Sigmoid colon (tissue), 7 donors: ENCODE measurements around the gene FBXL4. TPM values are rescaled to one million over a fixed set of nuclear protein-coding genes. Genes with fewer than 3 reads are reported as not detected.
"Not testable (repeated sequence)": the region's sequence is repeated elsewhere in the genome, so short reads cannot be mapped to it uniquely, and the experiment has no call there.

Experiments
- DNase-seq: peaks from one replicate; pipeline ENCODE4 v3.0.0-alpha.2; 2019
- H3K27ac ChIP-seq, 4 donors: fragments of 200-600 bp; sonication (generic); one replicate each; pipeline ENCODE4 v1.5.1; 2016 to 2019; ENCODE audit warnings: mild to moderate bottlenecking in 1 of 4
- H3K27me3 ChIP-seq, 3 donors: fragments of 200-600 bp; sonication (generic); one replicate each; pipeline ENCODE4 v1.5.1; 2019; ENCODE audit warnings: mild to moderate bottlenecking in 1 of 3
- H3K36me3 ChIP-seq, 4 donors: fragments of 200-600 bp; sonication (generic); one replicate each; pipeline ENCODE4 v1.5.1; 2016 to 2019
- H3K4me1 ChIP-seq, 4 donors: fragments of 200-600 bp; sonication (generic); one replicate each; pipeline ENCODE4 v1.5.1; 2017 to 2019
- H3K4me3 ChIP-seq, 4 donors: fragments of 200-600 bp; sonication (generic); one replicate each; pipeline ENCODE4 v1.5.1; 2017 to 2019; ENCODE audit warnings: mild to moderate bottlenecking in 2 of 4, moderate library complexity in 1 of 4
- H3K9me3 ChIP-seq, 4 donors: fragments of 200-600 bp in 3 of 4; sonication (generic) in 3 of 4; one replicate each; pipeline versions ENCODE4 v1.5.1 to v1.6.1; 2013 to 2019
- EP300 ChIP-seq, 4 donors: sonication (generic); formaldehyde crosslinking; IDR thresholded peaks; one replicate each; pipeline ENCODE4 v1.6.1; 2017; ENCODE audit warnings: antibody characterized with exemption in 4 of 4
- POLR2A ChIP-seq, 2 donors: fragments of 450-650 bp; IDR thresholded peaks; one replicate each; pipeline ENCODE4 v1.6.1; 2016; ENCODE audit warnings: antibody characterized with exemption in 2 of 2, mild to moderate bottlenecking in 2 of 2, moderate library complexity in 2 of 2
- POLR2AphosphoS5 ChIP-seq, 4 donors: sonication (generic); formaldehyde crosslinking; IDR thresholded peaks; one replicate each; pipeline ENCODE4 v1.6.1; 2017; ENCODE audit warnings: antibody characterized with exemption in 4 of 4
- WGBS, 2 donors: extraction: QIAGEN DNeasy Blood & Tissue Kit; methylation state at CpG; one replicate each; pipeline ENCODE4 v1.1.7; 2013; 5-methylcytosine and 5-hydroxymethylcytosine counted together
- intact Hi-C: fragments of 100-400 bp; cut with DNase I; formaldehyde crosslinking; loops from one replicate; pipeline ENCODE4 v1.15.1; 2023
- polyA plus RNA-seq, 3 donors: library from polyadenylated mRNA; stranded (reverse); fragments of 200-250 nt; gene quantifications; one replicate each; pipeline ENCODE4 v1.2.3, GENCODE V29; 2013
- total RNA-seq, 4 donors: library from RNA; depleted of rRNA; stranded (reverse); fragments of >200 nt; gene quantifications; one replicate each; pipeline ENCODE4 v1.1.0, GENCODE V29; 2016
- TF ChIP-seq, protein P1 (sequence below), 4 experiments: fragments of 450-650 bp in 3 of 4; fragments of 200-600 bp in 1 of 4; IDR thresholded peaks; one replicate each; pipeline ENCODE4 v1.5.1; 2016 to 2019; ENCODE audit warnings: antibody characterized with exemption in 4 of 4, mild to moderate bottlenecking in 3 of 4, moderate library complexity in 2 of 4
- donor health status: healthy with polysubstance abuse.
- donor health status: Bipolar disorder and iron deficiency.
- donor health status: healthy.

Gene FBXL4
- total and polyA plus RNA-seq, 7 donors = 2.4 to 31.4 (median 19.1) TPM

DNA sequence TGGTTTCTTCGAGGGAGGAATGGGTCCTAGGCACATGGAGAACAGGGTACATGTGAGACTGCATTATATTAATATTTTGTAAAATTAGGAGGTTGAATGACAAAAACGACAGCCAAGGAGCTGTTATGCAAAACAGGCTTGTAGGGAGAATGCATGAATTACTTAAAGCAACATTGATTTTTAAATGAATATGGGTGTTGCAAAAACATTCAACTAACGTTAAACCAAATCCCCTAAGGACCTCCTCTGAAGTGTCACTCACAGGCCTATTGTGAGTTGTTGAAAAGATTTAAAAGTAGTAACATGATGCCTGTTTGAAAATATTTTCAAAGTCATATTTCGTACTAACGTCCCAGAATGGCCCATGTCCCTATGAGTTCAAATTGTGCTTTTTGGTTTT lies 21.9 kb downstream of the FBXL4 start:
- no peak overlapping the region for H3K4me3 ChIP-seq
- DNase-seq = no peak
- TF ChIP-seq, protein P1, sequence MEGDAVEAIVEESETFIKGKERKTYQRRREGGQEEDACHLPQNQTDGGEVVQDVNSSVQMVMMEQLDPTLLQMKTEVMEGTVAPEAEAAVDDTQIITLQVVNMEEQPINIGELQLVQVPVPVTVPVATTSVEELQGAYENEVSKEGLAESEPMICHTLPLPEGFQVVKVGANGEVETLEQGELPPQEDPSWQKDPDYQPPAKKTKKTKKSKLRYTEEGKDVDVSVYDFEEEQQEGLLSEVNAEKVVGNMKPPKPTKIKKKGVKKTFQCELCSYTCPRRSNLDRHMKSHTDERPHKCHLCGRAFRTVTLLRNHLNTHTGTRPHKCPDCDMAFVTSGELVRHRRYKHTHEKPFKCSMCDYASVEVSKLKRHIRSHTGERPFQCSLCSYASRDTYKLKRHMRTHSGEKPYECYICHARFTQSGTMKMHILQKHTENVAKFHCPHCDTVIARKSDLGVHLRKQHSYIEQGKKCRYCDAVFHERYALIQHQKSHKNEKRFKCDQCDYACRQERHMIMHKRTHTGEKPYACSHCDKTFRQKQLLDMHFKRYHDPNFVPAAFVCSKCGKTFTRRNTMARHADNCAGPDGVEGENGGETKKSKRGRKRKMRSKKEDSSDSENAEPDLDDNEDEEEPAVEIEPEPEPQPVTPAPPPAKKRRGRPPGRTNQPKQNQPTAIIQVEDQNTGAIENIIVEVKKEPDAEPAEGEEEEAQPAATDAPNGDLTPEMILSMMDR (IDR thresholded peaks at IDR 0.05) = no peak
- TF ChIP-seq POLR2A (IDR thresholded peaks at IDR 0.05) (no peak), POLR2AphosphoS5 (IDR thresholded peaks at IDR 0.05) (no peak), EP300 (IDR thresholded peaks at IDR 0.05) (no peak)
- H3K4me1 ChIP-seq = no peaks in the 10 kb centered on the region
- 60 to 85% methylated on average over 5 of the region's 5 CpGs for WGBS, 2 donors
- H3K27me3 ChIP-seq = no peaks in the 10 kb centered on the region
- H3K27ac ChIP-seq = no peak overlapping the region
- intact Hi-C loops = no loop called here
- H3K9me3 ChIP-seq = no peaks in the 10 kb centered on the region
- peaks cover 0 to 17% (median 0%) of the 10 kb centered on the region in 4 donors for H3K36me3 ChIP-seq

DNA sequence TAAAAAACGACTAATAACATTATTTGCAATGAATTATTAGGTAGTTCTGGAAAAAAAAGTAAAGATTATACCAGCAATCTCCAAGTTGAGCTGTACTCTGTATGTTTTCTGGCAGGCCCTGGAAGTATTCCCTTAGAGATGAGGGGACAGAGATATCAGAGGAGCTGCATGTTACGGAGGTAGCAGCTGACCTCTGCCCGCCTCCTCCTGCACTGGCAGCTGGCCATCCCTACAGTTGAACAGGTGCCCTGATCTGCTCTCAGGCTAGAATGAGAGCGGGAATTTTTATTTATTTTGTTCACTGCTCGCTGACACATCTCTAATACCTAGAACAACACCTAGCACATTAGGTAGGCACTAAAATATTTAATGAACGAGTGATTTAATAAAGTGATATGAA lies 23.1 kb downstream of the FBXL4 start:
- WGBS, 2 donors = 36 to 70% methylated on average over 6 of the region's 6 CpGs

DNA sequence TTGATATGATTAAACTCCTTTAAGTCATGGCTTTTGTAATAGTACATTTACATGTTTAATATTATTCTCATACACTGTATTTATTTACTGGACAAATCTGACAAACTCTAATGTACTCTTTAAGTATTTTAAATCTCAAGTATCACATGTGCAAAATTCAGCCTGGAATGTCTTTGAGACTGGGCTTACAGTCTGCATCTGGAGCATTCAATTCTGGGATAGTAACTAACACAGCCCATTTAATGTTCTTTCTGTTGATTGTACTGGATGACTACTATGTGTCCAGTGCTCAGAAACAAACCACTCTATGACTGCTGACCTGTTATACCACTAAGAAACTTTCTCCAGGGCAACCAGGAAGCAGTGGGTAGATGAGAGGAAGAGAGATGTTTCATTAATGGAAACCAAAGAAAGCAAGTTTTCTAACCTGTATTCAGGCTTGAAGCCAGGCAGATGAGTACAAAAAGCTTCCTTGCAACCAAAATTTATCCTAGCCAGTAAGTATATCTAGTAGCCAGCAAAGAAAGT lies 26.8 kb downstream of the FBXL4 start:
- no peak overlapping the region for H3K27ac ChIP-seq
- TF ChIP-seq, protein P1 (IDR thresholded peaks at IDR 0.05) = no peak
- no peak for TF ChIP-seq EP300 (IDR thresholded peaks at IDR 0.05)
- no peak for TF ChIP-seq POLR2A (IDR thresholded peaks at IDR 0.05)
- TF ChIP-seq POLR2AphosphoS5 (IDR thresholded peaks at IDR 0.05) = no peak
- peaks cover 0 to 5% (median 0%) of the 10 kb centered on the region in 4 donors for H3K4me1 ChIP-seq
- H3K27me3 ChIP-seq = no peaks in the 10 kb centered on the region
- H3K9me3 ChIP-seq = no peaks in the 10 kb centered on the region
- no peak for DNase-seq
- peaks cover 0 to 16% (median 0%) of the 10 kb centered on the region in 4 donors for H3K36me3 ChIP-seq
- H3K4me3 ChIP-seq = no peak overlapping the region
- intact Hi-C loops = no loop called here

More for the DNA sequence above, 23.1 kb downstream of the FBXL4 start:
- H3K27me3 ChIP-seq = no peaks in the 10 kb centered on the region
- H3K36me3 ChIP-seq = peaks cover 0 to 17% (median 0%) of the 10 kb centered on the region in 4 donors
- no peak overlapping the region for H3K4me3 ChIP-seq
- intact Hi-C loops = no loop called here
- no peak overlapping the region for H3K27ac ChIP-seq
- TF ChIP-seq EP300 (IDR thresholded peaks at IDR 0.05) = no peak
- TF ChIP-seq POLR2AphosphoS5 (IDR thresholded peaks at IDR 0.05) = no peak
- TF ChIP-seq, protein P1 (IDR thresholded peaks at IDR 0.05) = no peak
- no peak for TF ChIP-seq POLR2A (IDR thresholded peaks at IDR 0.05)
- DNase-seq = no peak
- no peaks in the 10 kb centered on the region for H3K9me3 ChIP-seq
- no peaks in the 10 kb centered on the region for H3K4me1 ChIP-seq

DNA sequence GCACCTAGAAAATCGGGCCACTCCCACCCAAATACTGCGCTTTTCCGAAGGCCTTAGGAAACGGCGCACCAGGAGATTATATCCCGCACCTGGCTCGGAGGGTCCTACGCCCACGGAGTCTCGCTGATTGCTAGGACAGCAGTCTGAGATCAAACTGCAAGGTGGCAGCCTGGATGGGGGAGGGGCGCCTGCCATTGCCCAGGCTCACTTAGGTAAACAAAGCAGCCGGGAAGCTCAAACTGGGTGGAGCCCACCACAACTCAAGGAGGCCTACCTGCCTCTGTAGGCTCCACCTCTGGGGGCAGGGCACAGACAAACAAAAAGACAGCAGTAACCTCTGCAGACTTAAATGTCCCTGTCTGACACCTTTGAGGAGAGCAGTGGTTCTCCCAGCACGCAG lies 36.8 kb downstream of the FBXL4 start:
- H3K27ac ChIP-seq, H3K9me3 ChIP-seq, DNase-seq, intact Hi-C loops, H3K27me3 ChIP-seq, H3K4me1 ChIP-seq, H3K36me3 ChIP-seq, H3K4me3 ChIP-seq: not testable (repeated sequence)
- WGBS, 2 donors = 90 to 92% methylated on average over 12 to 13 of the region's 13 CpGs

DNA sequence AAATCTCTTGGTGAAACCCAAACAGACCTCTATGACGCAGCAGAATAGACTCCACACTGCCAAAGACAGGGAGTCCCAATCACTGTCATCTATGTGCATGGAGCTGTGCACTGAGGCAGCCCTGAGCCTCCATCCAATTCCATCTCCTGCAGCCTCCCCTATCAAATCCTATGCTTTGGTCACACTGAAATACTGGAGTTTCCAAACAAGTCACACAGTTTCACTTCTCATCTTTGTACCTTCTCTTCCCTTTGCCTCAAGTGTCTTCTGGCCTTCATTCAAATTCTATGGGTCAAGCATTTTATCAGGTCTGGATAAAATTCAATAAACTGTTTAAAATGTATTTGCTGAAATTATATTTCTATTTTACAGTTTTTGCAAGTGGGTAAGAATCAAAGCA lies 38.5 kb downstream of the FBXL4 start:
- peaks cover 0 to 14% (median 1%) of the 10 kb centered on the region in 4 donors for H3K36me3 ChIP-seq
- no peak overlapping the region for H3K4me3 ChIP-seq
- intact Hi-C loops = no loop called here
- 90 to 94% methylated on average over 1 of the region's 1 CpG for WGBS, 2 donors
- TF ChIP-seq POLR2A (IDR thresholded peaks at IDR 0.05) (no peak), POLR2AphosphoS5 (IDR thresholded peaks at IDR 0.05) (no peak), EP300 (IDR thresholded peaks at IDR 0.05) (no peak)
- TF ChIP-seq, protein P1 (IDR thresholded peaks at IDR 0.05) = no peak
- H3K4me1 ChIP-seq = no peaks in the 10 kb centered on the region
- no peak overlapping the region for H3K27ac ChIP-seq
- H3K27me3 ChIP-seq = no peaks in the 10 kb centered on the region
- DNase-seq = no peak
- peaks cover 0 to 2% (median 0%) of the 10 kb centered on the region in 4 donors for H3K9me3 ChIP-seq

DNA sequence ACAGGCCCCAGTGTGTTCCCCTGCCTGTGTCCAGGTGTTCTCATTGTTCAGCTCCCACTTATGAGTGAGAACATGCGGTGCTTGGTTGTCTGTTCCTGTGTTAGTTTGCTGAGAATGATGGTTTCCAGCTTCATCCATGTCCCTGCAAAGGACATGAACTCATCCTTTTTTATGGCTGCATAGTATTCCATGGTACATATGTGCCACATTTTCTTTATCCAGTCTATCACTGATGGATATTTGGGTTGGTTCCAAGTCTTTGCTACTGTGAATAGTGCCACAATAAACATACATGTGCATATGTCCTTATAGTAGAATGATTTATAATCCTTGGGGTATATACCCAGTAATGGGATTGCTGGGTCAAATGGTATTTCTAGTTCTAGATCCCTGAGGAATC lies 41.4 kb downstream of the FBXL4 start:
- H3K27ac ChIP-seq, DNase-seq, intact Hi-C loops, H3K27me3 ChIP-seq, H3K4me1 ChIP-seq, H3K9me3 ChIP-seq, H3K4me3 ChIP-seq: not testable (repeated sequence)
- WGBS, 2 donors = 96 to 100% methylated on average over 1 of the region's 1 CpG
- peaks cover 0 to 39% (median 1%) of the 10 kb centered on the region in 4 donors for H3K36me3 ChIP-seq
